MCF 10A (cell line): ENCODE results near the gene TERT. TPM values are rescaled to one million over a fixed set of nuclear protein-coding genes. Genes with fewer than 3 reads are reported as not detected.

ENCODE experiments used
- BruUV-seq: library from RNA; stranded (reverse); fragments of 400-500 nt; replicated peaks from 2 replicates; lab custom pipeline; 2021; lab: Mats Ljungman, UMichigan
- CTCF ChIA-PET: fragments of 300-600 bp; sonication (Branson Sonifier 250); formaldehyde crosslinking; extraction: SDS; loops from one replicate; lab custom pipeline; 2021; ENCODE audit warnings: antibody characterized with exemption, inconsistent platforms; lab: Yijun Ruan, JAX
- POLR2A ChIA-PET: fragments of 300-600, 350-650 bp; sonication (Branson Sonifier 250); formaldehyde crosslinking; extraction: SDS; loops from one replicate; lab custom pipeline; 2020; ENCODE audit warnings: antibody characterized with exemption, inconsistent platforms; lab: Yijun Ruan, JAX
- DNase-seq: peaks from one replicate; pipeline ENCODE4 v3.0.0-alpha.2; 2018; ENCODE audit not compliant: unreplicated experiment
- H3K27ac Mint-ChIP-seq: one replicate; pipeline ENCODE4 v1.8.0; 2022; ENCODE audit warnings: mild to moderate bottlenecking, low read depth, mixed read lengths; ENCODE audit not compliant: unreplicated experiment
- H3K27me3 Mint-ChIP-seq: one replicate; pipeline ENCODE4 v1.8.0; 2022; ENCODE audit warnings: mixed read lengths; ENCODE audit not compliant: insufficient read depth, unreplicated experiment
- H3K36me3 Mint-ChIP-seq: one replicate; pipeline ENCODE4 v1.8.0; 2022; ENCODE audit warnings: mild to moderate bottlenecking, moderate library complexity, mixed read lengths; ENCODE audit not compliant: insufficient read depth, unreplicated experiment
- H3K4me1 Mint-ChIP-seq: one replicate; pipeline ENCODE4 v1.8.0; 2022; ENCODE audit warnings: mixed read lengths; ENCODE audit not compliant: insufficient read depth, unreplicated experiment
- H3K4me3 Mint-ChIP-seq: one replicate; pipeline ENCODE4 v1.8.0; 2022; ENCODE audit warnings: mild to moderate bottlenecking, moderate library complexity, mixed read lengths; ENCODE audit not compliant: unreplicated experiment
- H3K9me3 Mint-ChIP-seq: one replicate; pipeline ENCODE4 v1.8.0; 2022; ENCODE audit warnings: mixed read lengths; ENCODE audit not compliant: unreplicated experiment
- intact Hi-C: fragments of 100-400 bp; cut with micrococcal nuclease; formaldehyde crosslinking; loops from 2 replicates; pipeline ENCODE4 v1.14.1; 2022
- total RNA-seq: library from RNA; stranded (reverse); gene quantifications from 2 replicates; pipeline ENCODE4 v1.2.3, GENCODE V29; 2022
- TF ChIP-seq, protein P1 (sequence below): fragments of 200-600 bp; IDR thresholded peaks from one replicate; pipeline ENCODE4 v1.8.0; 2022; ENCODE audit warnings: antibody characterized with exemption, mild to moderate bottlenecking; ENCODE audit not compliant: unreplicated experiment

The TERT gene
- total RNA-seq, 1 experiment from 2014 or later, result 0.16 TPM

DNA sequence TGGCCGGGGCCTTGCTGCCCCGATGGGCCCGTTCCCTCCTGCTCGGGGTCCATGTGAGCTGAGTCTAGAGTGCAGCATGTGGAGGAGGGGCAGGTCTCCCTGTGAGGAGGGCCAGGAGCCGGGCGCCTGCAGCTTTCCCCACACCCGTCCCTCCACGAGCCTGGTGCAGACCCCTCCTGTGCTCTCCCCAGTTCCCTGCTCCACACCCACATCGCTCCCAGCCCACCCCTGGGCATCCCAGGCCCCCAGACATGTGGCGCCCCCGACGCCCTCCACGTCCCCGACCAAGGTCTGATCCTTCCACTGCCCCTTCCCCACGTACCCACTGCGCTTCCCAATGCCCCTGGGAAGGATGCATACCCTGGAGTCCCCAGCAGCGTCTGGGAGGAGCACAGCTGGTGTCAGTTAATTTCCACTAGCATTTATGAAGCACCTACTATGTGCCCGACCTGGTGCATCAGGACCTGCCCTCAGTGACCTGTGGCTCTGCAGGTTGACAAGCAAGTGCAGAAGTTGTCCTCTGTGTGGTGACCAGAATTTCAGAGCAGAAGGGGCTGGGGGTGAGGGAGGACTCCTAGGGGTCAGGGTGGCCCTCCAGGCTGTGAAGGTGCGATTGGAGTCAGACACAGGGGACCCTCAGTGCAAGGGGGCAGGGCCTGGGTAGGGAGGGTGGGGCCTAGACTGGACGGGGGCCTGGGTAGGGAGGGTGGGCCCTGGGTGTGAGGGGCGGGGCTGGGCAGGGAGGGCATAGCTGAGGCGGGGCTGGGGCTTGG is 80.5 kb downstream of the TERT start:
- Mint-ChIP-seq H3K4me1 (no peaks in the 10 kb centered on the region), H3K9me3 (no peaks in the 10 kb centered on the region), H3K27ac (no peak overlapping the region), H3K36me3 (no peaks in the 10 kb centered on the region), H3K4me3 (no peak overlapping the region), H3K27me3 (no peaks in the 10 kb centered on the region)
- intact Hi-C loops, result no loop called here
- DNase-seq, result no peak
- ChIA-PET POLR2A (no interaction called here), CTCF (no interaction called here)
- BruUV-seq, result no TSS peak
- TF ChIP-seq, protein P1, sequence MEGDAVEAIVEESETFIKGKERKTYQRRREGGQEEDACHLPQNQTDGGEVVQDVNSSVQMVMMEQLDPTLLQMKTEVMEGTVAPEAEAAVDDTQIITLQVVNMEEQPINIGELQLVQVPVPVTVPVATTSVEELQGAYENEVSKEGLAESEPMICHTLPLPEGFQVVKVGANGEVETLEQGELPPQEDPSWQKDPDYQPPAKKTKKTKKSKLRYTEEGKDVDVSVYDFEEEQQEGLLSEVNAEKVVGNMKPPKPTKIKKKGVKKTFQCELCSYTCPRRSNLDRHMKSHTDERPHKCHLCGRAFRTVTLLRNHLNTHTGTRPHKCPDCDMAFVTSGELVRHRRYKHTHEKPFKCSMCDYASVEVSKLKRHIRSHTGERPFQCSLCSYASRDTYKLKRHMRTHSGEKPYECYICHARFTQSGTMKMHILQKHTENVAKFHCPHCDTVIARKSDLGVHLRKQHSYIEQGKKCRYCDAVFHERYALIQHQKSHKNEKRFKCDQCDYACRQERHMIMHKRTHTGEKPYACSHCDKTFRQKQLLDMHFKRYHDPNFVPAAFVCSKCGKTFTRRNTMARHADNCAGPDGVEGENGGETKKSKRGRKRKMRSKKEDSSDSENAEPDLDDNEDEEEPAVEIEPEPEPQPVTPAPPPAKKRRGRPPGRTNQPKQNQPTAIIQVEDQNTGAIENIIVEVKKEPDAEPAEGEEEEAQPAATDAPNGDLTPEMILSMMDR, result no peak

DNA sequence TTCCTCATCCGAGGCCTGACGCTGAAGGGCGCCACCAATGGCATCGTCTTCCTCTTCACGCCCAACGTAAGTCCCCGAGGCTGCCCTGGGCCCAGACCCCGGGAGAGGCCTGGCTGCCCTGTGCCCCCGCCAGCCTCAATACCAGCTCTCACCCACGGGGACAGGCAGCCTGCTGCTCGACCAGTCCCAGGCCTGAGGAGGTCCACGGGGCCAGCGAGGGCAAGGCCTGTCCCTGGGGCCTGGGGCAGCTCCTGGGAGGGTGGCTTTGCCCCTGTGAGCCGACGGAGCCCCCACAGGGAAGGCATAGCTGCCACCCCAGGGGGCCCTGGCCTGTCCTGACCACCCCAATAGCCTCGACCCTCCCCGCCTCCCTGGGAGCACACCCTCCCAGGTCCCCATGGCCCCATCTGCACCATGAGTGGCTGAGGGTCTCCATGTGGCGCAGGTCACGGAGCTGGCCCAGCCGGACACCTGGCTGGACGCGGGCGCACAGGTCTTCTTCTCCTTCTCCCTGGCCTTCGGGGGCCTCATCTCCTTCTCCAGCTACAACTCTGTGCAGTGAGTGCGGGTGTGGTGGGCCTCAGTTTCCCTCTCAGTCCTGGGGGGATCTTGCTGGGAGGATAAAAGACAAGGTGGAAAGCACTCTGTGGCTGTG is 81.2 kb downstream of the TERT start:
- Mint-ChIP-seq H3K9me3 (no peaks in the 10 kb centered on the region), H3K4me1 (no peaks in the 10 kb centered on the region), H3K4me3 (no peak overlapping the region), H3K27ac (no peak overlapping the region), H3K27me3 (no peaks in the 10 kb centered on the region), H3K36me3 (no peaks in the 10 kb centered on the region)
- no peak for DNase-seq
- POLR2A ChIA-PET, result no interaction called here
- no TSS peak for BruUV-seq
- intact Hi-C loops, result no loop called here
- CTCF ChIA-PET, result no interaction called here
- TF ChIP-seq, protein P1, result no peak

DNA sequence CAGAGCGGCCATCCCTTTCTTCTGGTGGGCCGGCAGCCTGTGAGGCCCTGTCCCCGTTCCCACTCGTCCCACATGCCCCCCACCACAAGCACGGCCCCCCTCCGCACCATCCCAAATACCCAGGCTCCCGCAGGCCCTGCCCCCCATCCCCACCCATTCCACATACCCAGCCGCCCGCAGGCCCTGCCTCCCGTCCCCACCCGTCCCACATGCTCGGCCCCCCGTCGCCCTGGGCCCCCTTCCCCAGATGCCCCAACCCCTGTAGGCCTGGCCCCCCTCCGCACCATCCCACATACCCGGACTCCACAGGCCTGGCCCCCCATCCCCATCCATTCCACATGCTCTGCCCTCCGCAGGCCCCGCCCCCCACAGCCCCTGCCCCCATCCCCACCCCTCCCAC is 82.0 kb downstream of the TERT start:
- DNase-seq, result no peak
- Mint-ChIP-seq H3K4me3 (no peak overlapping the region), H3K4me1 (no peaks in the 10 kb centered on the region), H3K36me3 (no peaks in the 10 kb centered on the region), H3K27ac (no peak overlapping the region), H3K9me3 (no peaks in the 10 kb centered on the region), H3K27me3 (peaks cover 3% of the 10 kb centered on the region)
- ChIA-PET POLR2A (no interaction called here), CTCF (no interaction called here)
- intact Hi-C loops, result no loop called here
- BruUV-seq, result no TSS peak
- TF ChIP-seq, protein P1, result no peak

DNA sequence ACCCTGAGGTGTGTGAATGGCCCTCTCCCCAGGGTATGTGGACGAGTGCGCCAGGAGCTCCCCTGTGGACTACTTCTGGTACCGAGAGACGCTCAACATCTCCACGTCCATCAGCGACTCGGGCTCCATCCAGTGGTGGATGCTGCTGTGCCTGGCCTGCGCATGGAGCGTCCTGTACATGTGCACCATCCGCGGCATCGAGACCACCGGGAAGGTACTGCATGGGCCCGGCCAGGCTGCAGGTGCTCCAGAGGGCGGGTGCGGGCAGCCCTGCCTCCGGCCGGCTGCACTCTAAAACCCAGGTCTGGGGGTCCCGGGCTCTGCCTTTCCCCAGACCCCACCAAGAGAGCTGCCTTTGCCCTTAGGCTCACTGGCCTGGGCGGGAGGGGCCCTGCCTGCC is 82.6 kb downstream of the TERT start:
- H3K27ac Mint-ChIP-seq, result no peak overlapping the region
- H3K4me1 Mint-ChIP-seq, result no peaks in the 10 kb centered on the region
- H3K4me3 Mint-ChIP-seq, result no peak overlapping the region
- H3K36me3 Mint-ChIP-seq, result no peaks in the 10 kb centered on the region
- no peaks in the 10 kb centered on the region for H3K9me3 Mint-ChIP-seq
- POLR2A ChIA-PET, result no interaction called here
- CTCF ChIA-PET, result no interaction called here
- intact Hi-C loops, result no loop called here
- no TSS peak for BruUV-seq
- no peak for DNase-seq
- TF ChIP-seq, protein P1, result no peak
- H3K27me3 Mint-ChIP-seq, result peaks cover 9% of the 10 kb centered on the region
